Ovary (tissue), 9 donors: Measurements from ENCODE around the gene MMS22L. TPM values are rescaled to one million over a fixed set of nuclear protein-coding genes. Genes with fewer than 3 reads are reported as not detected.

Source experiments
- DNase-seq, 5 donors: peaks; one replicate each; pipeline ENCODE4 v3.0.0-alpha.2; 2019 to 2020
- H3K27ac ChIP-seq, 2 donors: fragments of 200-600 bp; one replicate each; pipeline versions ENCODE4 v1.5.1 to v1.8.0; 2019 to 2022
- H3K27me3 ChIP-seq: fragments of 200-600 bp; one replicate; pipeline ENCODE4 v1.8.0; 2022
- H3K36me3 ChIP-seq: fragments of 200-600 bp; sonication (generic); one replicate; pipeline ENCODE4 v1.5.1; 2019
- H3K4me1 ChIP-seq: one replicate; pipeline ENCODE4 v1.8.1; 2013; ENCODE audit warnings: mild to moderate bottlenecking, moderate library complexity; ENCODE audit not compliant: insufficient read depth
- H3K4me3 ChIP-seq: fragments of 200-600 bp; sonication (generic); one replicate; pipeline ENCODE4 v1.5.1; 2017
- H3K9me3 ChIP-seq, 2 donors: fragments of 200-600 bp in 1 of 2; sonication (generic) in 1 of 2; one replicate each; pipeline versions ENCODE4 v1.5.1 to v1.8.1; 2013 to 2019; ENCODE audit warnings: mild to moderate bottlenecking in 1 of 2, moderate library complexity in 1 of 2
- EP300 ChIP-seq: sonication (generic); formaldehyde crosslinking; IDR thresholded peaks from one replicate; pipeline ENCODE4 v1.6.1; 2017; ENCODE audit warnings: antibody characterized with exemption
- POLR2A ChIP-seq: fragments of 450-650 bp; IDR thresholded peaks from one replicate; pipeline ENCODE4 v1.6.1; 2017; ENCODE audit warnings: antibody characterized with exemption, mild to moderate bottlenecking, moderate library complexity
- WGBS, 3 donors: extraction: QIAGEN DNeasy Blood & Tissue Kit in 1 of 3; methylation state at CpG; one replicate each; pipeline versions ENCODE4 v1.1.5 to v1.1.7; 2013 to 2017; 5-methylcytosine and 5-hydroxymethylcytosine counted together
- intact Hi-C, 4 donors: fragments of 100-400 bp; cut with DNase I; formaldehyde crosslinking; loops; one replicate each; pipeline versions ENCODE4 v1.11.0 to v1.15.1; 2022 to 2023
- polyA plus RNA-seq, 2 donors: library from polyadenylated mRNA; stranded (reverse); fragments of 200-250 nt in 1 of 2; fragments of 350-450 nt in 1 of 2; fragmentation: Illumina TruSeq in 1 of 2; extraction: RNeasy Lipid Tissue Mini Kit (QIAGEN cat#74804) in 1 of 2; gene quantifications; one replicate each; pipeline ENCODE4 v1.2.3, GENCODE V29; 2013 to 2014
- total RNA-seq, 7 donors: library from RNA; depleted of rRNA in 2 of 7; stranded (reverse); fragments of >200 nt in 2 of 7; fragmentation: NEBNext Ultra II Directional in 3 of 7; extraction: Animal tissue kit (Norgen Biotek cat#: 25700) in 3 of 7; gene quantifications; one replicate each; pipeline versions ENCODE4 v1.1.0 to v1.2.4, GENCODE V29; 2016 to 2023
- TF ChIP-seq, protein P1 (sequence below), 3 donors: fragments of 450-650 bp in 2 of 3; fragments of 200-600 bp in 1 of 3; IDR thresholded peaks; one replicate each; pipeline versions ENCODE4 v1.5.1 to v1.8.0; 2016 to 2022; ENCODE audit warnings: antibody characterized with exemption in 3 of 3, mild to moderate bottlenecking in 1 of 3
- donor health status: DM: no; HTN: no; CAD: no; lungs with moderate emphysema.
- donor health status: DM: no; HTN: no; CAD: no.
- donor health status: Bipolar disorder and iron deficiency.
- donor health status: DM: yes; HTN: yes; CAD: no.
- donor health status: DM: no; HTN: no; CAD: no.
- donor health status: DM: yes; HTN: yes; CAD: no.

Gene MMS22L
- total and polyA plus RNA-seq, 9 donors, result 1.8 to 9.8 (median 6.7) TPM

DNA sequence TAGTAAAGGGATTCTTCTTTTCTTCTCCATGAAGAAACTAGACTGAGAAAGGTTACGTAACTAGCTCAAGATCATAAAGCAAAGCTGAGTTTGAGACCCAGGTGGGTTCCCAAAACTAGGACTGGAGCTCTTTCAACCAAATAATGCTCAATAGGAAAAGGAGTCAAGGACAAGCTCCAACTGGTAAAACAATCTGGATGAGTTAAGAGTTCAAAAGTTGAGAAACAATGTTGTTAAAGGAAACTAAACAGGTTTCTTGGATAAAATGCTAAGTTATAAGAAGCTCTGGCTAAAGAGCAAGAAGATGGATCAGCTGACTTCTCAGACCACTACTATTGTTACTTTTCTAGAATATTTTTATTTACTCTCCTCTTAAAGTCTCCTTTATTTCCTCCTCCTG lies 137.3 kb downstream of the MMS22L start:
- no peaks in the 10 kb centered on the region for H3K27me3 ChIP-seq
- H3K4me1 ChIP-seq, result no peaks in the 10 kb centered on the region
- 93 to 97% (median 96%) methylated on average over 1 of the region's 1 CpG for WGBS, 3 donors
- H3K9me3 ChIP-seq, result no peaks in the 10 kb centered on the region
- no peak for DNase-seq
- no peak for TF ChIP-seq EP300
- H3K4me3 ChIP-seq, result no peak overlapping the region
- intact Hi-C loops, result no loop called here
- H3K36me3 ChIP-seq, result no peaks in the 10 kb centered on the region
- H3K27ac ChIP-seq, result no peak overlapping the region

DNA sequence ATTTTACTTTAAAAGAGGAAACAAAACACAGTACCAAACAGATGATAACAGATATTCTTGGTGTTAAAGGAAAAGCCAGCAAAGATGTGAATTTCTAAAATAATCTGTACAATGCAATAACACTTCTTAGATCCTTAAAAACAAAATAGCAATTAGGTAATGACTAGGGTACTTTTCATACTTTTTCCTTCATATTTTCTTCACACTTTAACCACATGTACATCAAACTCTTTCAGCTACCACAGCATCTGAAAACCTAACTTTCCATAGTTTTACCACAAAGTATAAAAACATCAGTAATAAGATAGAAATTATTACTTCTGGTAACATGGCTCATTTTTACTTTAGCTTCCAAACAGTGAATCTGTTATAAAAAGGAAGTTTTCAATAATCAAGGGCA lies 141.3 kb downstream of the MMS22L start:
- DNase-seq, result no peak
- TF ChIP-seq, protein P1, sequence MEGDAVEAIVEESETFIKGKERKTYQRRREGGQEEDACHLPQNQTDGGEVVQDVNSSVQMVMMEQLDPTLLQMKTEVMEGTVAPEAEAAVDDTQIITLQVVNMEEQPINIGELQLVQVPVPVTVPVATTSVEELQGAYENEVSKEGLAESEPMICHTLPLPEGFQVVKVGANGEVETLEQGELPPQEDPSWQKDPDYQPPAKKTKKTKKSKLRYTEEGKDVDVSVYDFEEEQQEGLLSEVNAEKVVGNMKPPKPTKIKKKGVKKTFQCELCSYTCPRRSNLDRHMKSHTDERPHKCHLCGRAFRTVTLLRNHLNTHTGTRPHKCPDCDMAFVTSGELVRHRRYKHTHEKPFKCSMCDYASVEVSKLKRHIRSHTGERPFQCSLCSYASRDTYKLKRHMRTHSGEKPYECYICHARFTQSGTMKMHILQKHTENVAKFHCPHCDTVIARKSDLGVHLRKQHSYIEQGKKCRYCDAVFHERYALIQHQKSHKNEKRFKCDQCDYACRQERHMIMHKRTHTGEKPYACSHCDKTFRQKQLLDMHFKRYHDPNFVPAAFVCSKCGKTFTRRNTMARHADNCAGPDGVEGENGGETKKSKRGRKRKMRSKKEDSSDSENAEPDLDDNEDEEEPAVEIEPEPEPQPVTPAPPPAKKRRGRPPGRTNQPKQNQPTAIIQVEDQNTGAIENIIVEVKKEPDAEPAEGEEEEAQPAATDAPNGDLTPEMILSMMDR (IDR thresholded peaks at IDR 0.05), result no peak
- TF ChIP-seq POLR2A, result no peak
- no peak for TF ChIP-seq EP300
- Histone ChIP-seq H3K4me1 (no peaks in the 10 kb centered on the region), H3K36me3 (no peaks in the 10 kb centered on the region), H3K9me3 (no peaks in the 10 kb centered on the region), H3K27me3 (no peaks in the 10 kb centered on the region), H3K4me3 (no peak overlapping the region), H3K27ac (no peak overlapping the region)
- intact Hi-C loops, result no loop called here

DNA sequence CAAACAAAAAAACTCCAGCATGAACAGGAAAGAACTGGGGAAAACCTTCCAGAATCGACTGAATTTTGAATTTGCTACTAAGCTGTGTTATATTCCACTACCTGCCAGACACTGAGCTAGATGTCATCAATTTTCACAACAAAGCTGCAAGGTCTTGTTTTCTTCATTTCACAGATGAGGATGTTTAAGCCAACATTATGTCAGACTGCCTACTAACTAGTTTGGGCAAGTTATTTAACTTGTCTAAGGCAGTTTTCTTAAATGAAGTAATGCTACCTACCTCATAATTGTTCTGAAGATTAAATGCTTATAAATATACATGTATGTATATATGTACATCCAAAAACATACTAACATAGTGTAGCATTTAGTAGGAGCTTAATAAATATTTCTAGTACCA lies 144.4 kb downstream of the MMS22L start:
- WGBS, 3 donors, result 88 to 93% (median 90%) methylated on average over 1 of the region's 1 CpG
- DNase-seq, result no peak
- no peaks in the 10 kb centered on the region for H3K36me3 ChIP-seq
- no peaks in the 10 kb centered on the region for H3K27me3 ChIP-seq
- no peak overlapping the region for H3K27ac ChIP-seq
- no peak overlapping the region for H3K4me3 ChIP-seq
- TF ChIP-seq EP300 (no peak), POLR2A (no peak)
- TF ChIP-seq, protein P1 (IDR thresholded peaks at IDR 0.05), result no peak
- H3K4me1 ChIP-seq, result no peaks in the 10 kb centered on the region
- no peaks in the 10 kb centered on the region for H3K9me3 ChIP-seq
- intact Hi-C loops, result no loop called here

DNA sequence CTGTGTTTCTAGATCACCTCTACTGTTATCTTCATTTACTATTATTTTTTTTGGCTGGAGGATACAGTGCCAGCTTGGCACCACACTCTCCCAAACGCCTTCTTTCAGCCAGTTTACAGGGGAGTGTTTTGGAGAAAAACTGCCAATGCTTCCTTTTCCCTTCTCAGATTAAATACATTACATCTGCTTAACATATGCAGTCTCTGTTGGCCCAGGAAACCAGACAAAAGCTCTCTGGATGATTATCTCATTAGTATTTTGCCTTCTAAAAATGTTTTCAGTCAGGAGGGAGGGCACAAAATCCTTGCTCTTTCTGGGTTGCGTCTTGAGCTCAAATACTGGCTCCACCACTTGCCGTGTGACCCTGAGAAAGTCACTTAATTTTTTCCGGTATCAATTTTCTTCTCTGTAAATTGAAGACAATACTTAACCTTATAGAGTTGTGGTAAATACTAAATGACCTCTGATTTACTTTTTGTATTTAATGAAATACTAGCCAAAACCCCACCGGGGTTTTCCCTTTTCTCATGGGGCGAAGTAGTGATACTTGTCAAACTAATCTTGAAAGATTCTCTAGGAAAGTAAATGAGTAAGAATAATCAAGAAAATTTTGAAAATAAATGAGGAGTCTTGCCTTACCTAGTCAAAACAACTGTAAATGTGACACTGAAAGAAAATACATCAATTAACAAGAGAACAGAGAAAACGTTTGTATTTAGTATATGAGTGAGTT lies 146.2 kb downstream of the MMS22L start:
- no peak for DNase-seq
- Histone ChIP-seq H3K36me3 (no peaks in the 10 kb centered on the region), H3K27ac (no peak overlapping the region), H3K4me3 (no peak overlapping the region), H3K4me1 (no peaks in the 10 kb centered on the region), H3K9me3 (no peaks in the 10 kb centered on the region), H3K27me3 (no peaks in the 10 kb centered on the region)
- intact Hi-C loops, result no loop called here
- WGBS, 3 donors, result 70 to 79% (median 72%) methylated on average over 7 of the region's 7 CpGs
- TF ChIP-seq EP300, result no peak
- TF ChIP-seq POLR2A, result no peak
- TF ChIP-seq, protein P1 (IDR thresholded peaks at IDR 0.05), result no peak

DNA sequence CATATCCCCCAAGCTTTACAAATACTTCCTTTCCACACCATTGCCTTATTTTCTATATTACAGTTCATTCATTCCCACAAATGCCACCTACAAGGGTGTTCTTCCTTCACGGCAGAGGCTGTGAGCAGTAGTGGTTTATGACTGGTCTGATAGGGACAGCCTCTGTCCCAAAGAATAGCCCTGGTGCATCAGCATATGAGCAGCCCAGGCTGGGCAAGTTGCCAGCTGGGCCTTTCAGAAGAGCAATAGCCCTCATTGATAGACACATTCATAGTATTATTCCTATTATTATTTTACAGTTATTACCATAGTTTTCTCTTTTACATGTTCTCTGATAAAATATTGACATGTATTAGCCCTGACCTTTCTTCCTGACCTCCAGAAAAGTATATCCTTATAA lies 149.9 kb downstream of the MMS22L start:
- TF ChIP-seq EP300, result no peak
- TF ChIP-seq, protein P1 (IDR thresholded peaks at IDR 0.05), result no peak
- TF ChIP-seq POLR2A, result no peak
- no peak overlapping the region for H3K4me3 ChIP-seq
- no peaks in the 10 kb centered on the region for H3K4me1 ChIP-seq
- H3K27me3 ChIP-seq, result no peaks in the 10 kb centered on the region
- no peaks in the 10 kb centered on the region for H3K9me3 ChIP-seq
- no peak for DNase-seq
- WGBS, 3 donors, result 40 to 56% (median 54%) methylated on average over 1 of the region's 1 CpG
- H3K27ac ChIP-seq, result no peak overlapping the region
- no peaks in the 10 kb centered on the region for H3K36me3 ChIP-seq
- intact Hi-C loops, result no loop called here
